Smooth muscle cell (in vitro differentiated cells): ENCODE data around the gene NTM. TPM values are rescaled to one million over a fixed set of nuclear protein-coding genes. Genes with fewer than 3 reads are reported as not detected.

Experiments used
- DNase-seq: peaks from one replicate; lab custom pipeline; 2025; ENCODE audit not compliant: unreplicated experiment; lab: John Stamatoyannopoulos, UW
- H2AFZ ChIP-seq: fragments of 200-600 bp; sonication (generic); 2 replicates; pipeline ENCODE4 v1.6.0; 2016; ENCODE audit warnings: antibody characterized with exemption, low read depth, mild to moderate bottlenecking
- H3F3A ChIP-seq: fragments of 200-600 bp; sonication (generic); 2 replicates; pipeline ENCODE4 v1.6.0; 2017; ENCODE audit warnings: antibody characterized with exemption, low read depth
- H3K27ac ChIP-seq: fragments of 200-600 bp; sonication (generic); 2 replicates; pipeline ENCODE4 v1.5.1; 2016; ENCODE audit warnings: low read depth, mild to moderate bottlenecking
- H3K27me3 ChIP-seq: fragments of 200-600 bp; sonication (generic); 2 replicates; pipeline ENCODE4 v1.6.1; 2016; ENCODE audit warnings: low read depth, mild to moderate bottlenecking
- H3K36me3 ChIP-seq: fragments of 200-600 bp; sonication (generic); 2 replicates; pipeline ENCODE4 v1.5.1; 2016; ENCODE audit warnings: low read depth
- H3K4me1 ChIP-seq: fragments of 200-600 bp; sonication (generic); 2 replicates; pipeline ENCODE4 v1.5.1; 2016; ENCODE audit warnings: low read depth
- H3K4me2 ChIP-seq: fragments of 200-600 bp; sonication (generic); 2 replicates; pipeline ENCODE4 v1.6.0; 2016; ENCODE audit warnings: mild to moderate bottlenecking
- H3K4me3 ChIP-seq: fragments of 200-600 bp; sonication (generic); 2 replicates; pipeline ENCODE4 v1.5.1; 2016; ENCODE audit warnings: mild to moderate bottlenecking
- H3K79me2 ChIP-seq: fragments of 200-600 bp; sonication (generic); 2 replicates; pipeline ENCODE4 v1.6.0; 2016; ENCODE audit warnings: low read depth, mild to moderate bottlenecking
- H3K9ac ChIP-seq: fragments of 200-600 bp; sonication (generic); 2 replicates; pipeline ENCODE4 v1.6.0; 2016; ENCODE audit warnings: low read depth
- H3K9me3 ChIP-seq: fragments of 200-600 bp; sonication (generic); replicated peaks from 2 replicates; pipeline ENCODE4 v1.5.1; 2016; ENCODE audit warnings: low read depth
- H4K20me1 ChIP-seq: fragments of 200-600 bp; sonication (generic); 2 replicates; pipeline ENCODE4 v1.6.0; 2016; ENCODE audit warnings: low read depth
- CTCF ChIP-seq: fragments of 200-600 bp; sonication (generic); IDR thresholded peaks from 2 replicates; pipeline ENCODE4 v1.5.1; 2017; ENCODE audit warnings: borderline replicate concordance, mild to moderate bottlenecking, antibody characterized with exemption; ENCODE audit not compliant: insufficient read depth, poor library complexity, severe bottlenecking
- WGBS: methylation state at CpG from one replicate; pipeline ENCODE4 v1.1.7; 2016; ENCODE audit warnings: low lambda C conversion rate; 5-methylcytosine and 5-hydroxymethylcytosine counted together
- polyA plus RNA-seq: library from polyadenylated mRNA; unstranded; fragments of >200 nt; fragmentation: Nextera tagmentation; extraction: Ambion mirVana; gene quantifications from 2 replicates; pipeline ENCODE4 v1.2.1, GENCODE V29; 2016
- total RNA-seq: library from RNA; depleted of rRNA; stranded (reverse); fragments of >200 nt; gene quantifications from 2 replicates; pipeline ENCODE4 v1.2.3, GENCODE V29; 2014

NTM gene
- total and polyA plus RNA-seq, 2 experiments from 2014 or later: 68.9 to 123 TPM

GRCh38 chr11:131537196-131537595 lies 166.8 kb downstream of the NTM start:
- H2AFZ ChIP-seq: no peak overlapping the region
- WGBS: 85% methylated on average over 7 of the region's 7 CpGs
- H3K4me2 ChIP-seq: no peak overlapping the region
- H3K27me3 ChIP-seq: peaks cover 52% of the 10 kb centered on the region
- no peak for DNase-seq
- no peak overlapping the region for H3K27ac ChIP-seq
- no peaks in the 10 kb centered on the region for H4K20me1 ChIP-seq
- H3K4me3 ChIP-seq: no peak overlapping the region
- H3K79me2 ChIP-seq: no peaks in the 10 kb centered on the region
- no peaks in the 10 kb centered on the region for H3K36me3 ChIP-seq
- no peaks in the 10 kb centered on the region for H3F3A ChIP-seq
- H3K4me1 ChIP-seq: peaks cover 9% of the 10 kb centered on the region
- no peaks in the 10 kb centered on the region for H3K9me3 ChIP-seq
- no peak for TF ChIP-seq CTCF
- H3K9ac ChIP-seq: no peak overlapping the region

GRCh38 chr11:131537748-131538147 lies 167.3 kb downstream of the NTM start:
- Histone ChIP-seq H3K4me3 (no peak overlapping the region), H4K20me1 (no peaks in the 10 kb centered on the region), H3K36me3 (no peaks in the 10 kb centered on the region), H3K79me2 (no peaks in the 10 kb centered on the region), H3K4me1 (peaks cover 9% of the 10 kb centered on the region), H3K9ac (no peak overlapping the region), H3K27me3 (peaks cover 50% of the 10 kb centered on the region), H2AFZ (no peak overlapping the region), H3K27ac (no peak overlapping the region), H3K4me2 (no peak overlapping the region), H3F3A (no peaks in the 10 kb centered on the region), H3K9me3 (no peaks in the 10 kb centered on the region)
- DNase-seq: no peak
- TF ChIP-seq CTCF: no peak
- 75% methylated on average over 6 of the region's 6 CpGs for WGBS

- DNase-seq: no peak
- H3K36me3 ChIP-seq: no peaks in the 10 kb centered on the region
- no peak for TF ChIP-seq CTCF
- no peaks in the 10 kb centered on the region for H4K20me1 ChIP-seq
- H3K9me3 ChIP-seq: no peaks in the 10 kb centered on the region
- WGBS: 87% methylated on average over 6 of the region's 6 CpGs
- H3K79me2 ChIP-seq: no peaks in the 10 kb centered on the region
- no peaks in the 10 kb centered on the region for H3F3A ChIP-seq
- no peak overlapping the region for H3K27ac ChIP-seq
- no peak overlapping the region for H2AFZ ChIP-seq
- H3K4me1 ChIP-seq: peaks cover 9% of the 10 kb centered on the region
- H3K4me3 ChIP-seq: no peak overlapping the region
- no peak overlapping the region for H3K4me2 ChIP-seq
- H3K9ac ChIP-seq: no peak overlapping the region
- peaks cover 56% of the 10 kb centered on the region for H3K27me3 ChIP-seq
These were observed 167.9 kb downstream of the NTM start for GRCh38 chr11:131538322-131538721.

GRCh38 chr11:131540676-131541075 lies 170.3 kb downstream of the NTM start:
- Histone ChIP-seq H3K4me2 (no peak overlapping the region), H2AFZ (no peak overlapping the region), H3K27me3 (peaks cover 60% of the 10 kb centered on the region), H3F3A (no peaks in the 10 kb centered on the region), H4K20me1 (no peaks in the 10 kb centered on the region), H3K79me2 (no peaks in the 10 kb centered on the region), H3K9me3 (no peaks in the 10 kb centered on the region), H3K4me1 (peaks cover 2% of the 10 kb centered on the region), H3K4me3 (no peak overlapping the region), H3K9ac (no peak overlapping the region), H3K27ac (no peak overlapping the region), H3K36me3 (no peaks in the 10 kb centered on the region)
- no peak for TF ChIP-seq CTCF
- no peak for DNase-seq
- WGBS: 87% methylated on average over 3 of the region's 3 CpGs
